Activated T-cell treated with anti-CD3 and anti-CD28 coated beads for 4 hours (primary cell): ENCODE measurements around the gene GLRX.
"Not testable (repeated sequence)": the region's sequence is repeated elsewhere in the genome, so short reads cannot be mapped to it uniquely, and the experiment has no call there.

Experiments
- DNase-seq: peaks from one replicate; pipeline ENCODE4 v3.0.0-alpha.2; 2020

GLRX gene

GRCh38 chr5:95851141-95851540 lies 28.6 kb upstream of the GLRX start:
- DNase-seq: not testable (repeated sequence)

GRCh38 chr5:95850391-95850894 lies 27.9 kb upstream of the GLRX start:
- no peak for DNase-seq

GRCh38 chr5:95848701-95849100 lies 26.2 kb upstream of the GLRX start:
- no peak for DNase-seq

- DNase-seq: no peak
Observed at GRCh38 chr5:95847261-95847592, 24.7 kb upstream of the GLRX start.

- DNase-seq: peak; percentile 59
Observed at GRCh38 chr5:95846554-95847260, 24.2 kb upstream of the GLRX start.

GRCh38 chr5:95845391-95845790 lies 22.9 kb upstream of the GLRX start:
- DNase-seq: no peak

- DNase-seq: no peak
Observed at GRCh38 chr5:95843733-95844223, 21.3 kb upstream of the GLRX start.

- DNase-seq: no peak
Observed at GRCh38 chr5:95842854-95843544, 20.5 kb upstream of the GLRX start.

- DNase-seq: no peak
Observed at GRCh38 chr5:95841914-95842812, 19.6 kb upstream of the GLRX start.

GRCh38 chr5:95840956-95841705 lies 18.6 kb upstream of the GLRX start:
- no peak for DNase-seq

- no peak for DNase-seq
Observed at GRCh38 chr5:95839658-95840057, 17.1 kb upstream of the GLRX start.

GRCh38 chr5:95838556-95838955 lies 16.0 kb upstream of the GLRX start:
- DNase-seq: no peak

- DNase-seq: no peak
Observed at GRCh38 chr5:95838001-95838520, 15.5 kb upstream of the GLRX start.

GRCh38 chr5:95837492-95837891 lies 15.0 kb upstream of the GLRX start:
- DNase-seq: no peak

GRCh38 chr5:95836971-95837370 lies 14.4 kb upstream of the GLRX start:
- not testable (repeated sequence) for DNase-seq

GRCh38 chr5:95836544-95836943 lies 14.0 kb upstream of the GLRX start:
- DNase-seq: no peak

- no peak for DNase-seq
Observed at GRCh38 chr5:95835682-95836385, 13.3 kb upstream of the GLRX start.

GRCh38 chr5:95832664-95833063 lies 10.1 kb upstream of the GLRX start:
- DNase-seq: no peak

GRCh38 chr5:95830226-95830625 lies 7.7 kb upstream of the GLRX start:
- DNase-seq: no peak

GRCh38 chr5:95827892-95828246 lies 5.3 kb upstream of the GLRX start:
- no peak for DNase-seq
